PC-9 (cell line): ENCODE results near the gene USP28. TPM values are rescaled to one million over a fixed set of nuclear protein-coding genes. Genes with fewer than 3 reads are reported as not detected.

Experiments
- BruUV-seq: library from RNA; stranded (reverse); fragments of 400-500 nt; replicated peaks from 2 replicates; lab custom pipeline; 2021; lab: Mats Ljungman, UMichigan
- CTCF ChIA-PET: fragments of 300-600 bp; sonication (Branson Sonifier 250); formaldehyde crosslinking; loops from one replicate; lab custom pipeline; 2022; ENCODE audit warnings: antibody characterized with exemption; lab: Charles Lee
- POLR2A ChIA-PET: fragments of 300-600 bp; sonication (Branson Sonifier 250); formaldehyde crosslinking; loops from one replicate; lab custom pipeline; 2022; ENCODE audit warnings: antibody characterized with exemption; ENCODE audit not compliant: unreplicated experiment; lab: Charles Lee
- DNase-seq, 2 experiments: peaks; one replicate each; pipeline versions ENCODE4 v3.0.0 to v3.0.0-alpha.2; 2015 to 2022; ENCODE audit warnings: mixed read lengths in 1 of 2
- H2AFZ ChIP-seq: fragments of 200-600 bp; sonication (generic); 2 replicates; pipeline ENCODE4 v1.8.1; 2017; ENCODE audit warnings: antibody characterized with exemption
- H3F3A ChIP-seq: fragments of 200-600 bp; sonication (generic); 2 replicates; pipeline ENCODE4 v1.8.1; 2017; ENCODE audit warnings: antibody characterized with exemption, mild to moderate bottlenecking, low read depth; ENCODE audit not compliant: insufficient read depth
- H3K27ac ChIP-seq: fragments of 200-600 bp; sonication (generic); 2 replicates; pipeline ENCODE4 v1.6.1; 2016; ENCODE audit warnings: mixed run types
- H3K27me3 ChIP-seq: fragments of 200-600 bp; sonication (generic); 2 replicates; pipeline ENCODE4 v1.6.1; 2016; ENCODE audit warnings: low read depth, mixed run types; ENCODE audit not compliant: insufficient read depth
- H3K36me3 ChIP-seq: fragments of 200-600 bp; sonication (generic); 2 replicates; pipeline ENCODE4 v1.6.1; 2016; ENCODE audit warnings: low read depth, mixed run types
- H3K4me1 ChIP-seq: fragments of 200-600 bp; sonication (generic); replicated peaks from 2 replicates; pipeline ENCODE4 v1.6.1; 2016; ENCODE audit warnings: mixed run types; ENCODE audit not compliant: insufficient read depth
- H3K4me2 ChIP-seq: fragments of 200-600 bp; sonication (generic); 2 replicates; pipeline ENCODE4 v1.6.1; 2017; ENCODE audit warnings: mixed run types
- H3K4me3 ChIP-seq: fragments of 200-600 bp; sonication (generic); 2 replicates; pipeline ENCODE4 v1.6.1; 2016; ENCODE audit warnings: mixed run types
- H3K79me2 ChIP-seq: fragments of 200-600 bp; sonication (generic); 2 replicates; pipeline ENCODE4 v1.6.1; 2017; ENCODE audit warnings: low read depth, mixed run types
- H3K9me2 ChIP-seq: fragments of 200-600 bp; sonication (generic); 2 replicates; pipeline ENCODE4 v1.8.1; 2017; ENCODE audit warnings: mild to moderate bottlenecking; ENCODE audit not compliant: insufficient read depth
- H3K9me3 ChIP-seq: fragments of 200-600 bp; sonication (generic); 2 replicates; pipeline ENCODE4 v1.8.1; 2016; ENCODE audit warnings: low read depth; ENCODE audit not compliant: insufficient read depth
- H4K20me1 ChIP-seq: fragments of 200-600 bp; sonication (generic); 2 replicates; pipeline ENCODE4 v1.8.1; 2017; ENCODE audit not compliant: insufficient read depth
- EZH2 ChIP-seq: fragments of 200-600 bp; sonication (generic); IDR thresholded peaks from 2 replicates; pipeline ENCODE4 v1.8.0; 2017; ENCODE audit warnings: antibody characterized with exemption, low read depth
- intact Hi-C: fragments of 100-400 bp; cut with micrococcal nuclease; formaldehyde crosslinking; loops from one replicate; pipeline ENCODE4 v1.10.0; 2022; ENCODE audit not compliant: unreplicated experiment
- total RNA-seq: library from RNA; stranded (reverse); gene quantifications from 2 replicates; pipeline ENCODE4 v1.2.3, GENCODE V29; 2021
- TF ChIP-seq, protein P1 (sequence below): fragments of 200-600 bp; sonication (generic); conservative IDR thresholded peaks from 2 replicates; pipeline ENCODE4 v1.6.1; 2017; ENCODE audit warnings: mixed run types, antibody characterized with exemption, mild to moderate bottlenecking, moderate library complexity

The USP28 gene
- total RNA-seq, 1 experiment from 2014 or later = 38.1 TPM

DNA sequence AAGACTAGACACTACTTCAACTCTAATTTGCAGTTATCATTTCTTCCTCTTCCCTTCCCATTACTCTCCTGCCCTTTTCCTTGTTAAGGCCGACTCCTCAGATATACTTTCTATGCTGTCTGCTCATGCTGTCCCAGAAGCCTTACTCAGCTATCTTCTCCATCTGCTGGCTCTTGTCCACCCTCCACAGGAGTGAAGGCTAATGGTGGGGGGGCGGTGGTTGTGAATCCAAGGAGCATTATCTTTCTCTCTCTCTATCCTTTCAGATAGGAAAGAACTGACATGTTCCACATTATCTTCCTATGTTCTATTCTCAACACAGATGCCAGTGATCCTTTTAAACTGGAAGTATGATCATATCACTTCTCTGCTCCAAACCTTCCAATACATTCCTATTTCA lies 37.4 kb downstream of the USP28 start:
- DNase-seq = no peak
- Histone ChIP-seq H3K9me3 (no peaks in the 10 kb centered on the region), H3K27ac (no peak overlapping the region), H3K4me1 (no peaks in the 10 kb centered on the region), H3K36me3 (0 out of 2 replicates have a peak, but pooled peaks cover 4% of the 10 kb centered on the region), H3F3A (no peaks in the 10 kb centered on the region), H4K20me1 (no peaks in the 10 kb centered on the region), H3K27me3 (no peaks in the 10 kb centered on the region), H3K4me2 (no peak overlapping the region), H3K4me3 (no peak overlapping the region), H3K9me2 (no peaks in the 10 kb centered on the region), H2AFZ (no peak overlapping the region), H3K79me2 (no peaks in the 10 kb centered on the region)
- TF ChIP-seq, protein P1, sequence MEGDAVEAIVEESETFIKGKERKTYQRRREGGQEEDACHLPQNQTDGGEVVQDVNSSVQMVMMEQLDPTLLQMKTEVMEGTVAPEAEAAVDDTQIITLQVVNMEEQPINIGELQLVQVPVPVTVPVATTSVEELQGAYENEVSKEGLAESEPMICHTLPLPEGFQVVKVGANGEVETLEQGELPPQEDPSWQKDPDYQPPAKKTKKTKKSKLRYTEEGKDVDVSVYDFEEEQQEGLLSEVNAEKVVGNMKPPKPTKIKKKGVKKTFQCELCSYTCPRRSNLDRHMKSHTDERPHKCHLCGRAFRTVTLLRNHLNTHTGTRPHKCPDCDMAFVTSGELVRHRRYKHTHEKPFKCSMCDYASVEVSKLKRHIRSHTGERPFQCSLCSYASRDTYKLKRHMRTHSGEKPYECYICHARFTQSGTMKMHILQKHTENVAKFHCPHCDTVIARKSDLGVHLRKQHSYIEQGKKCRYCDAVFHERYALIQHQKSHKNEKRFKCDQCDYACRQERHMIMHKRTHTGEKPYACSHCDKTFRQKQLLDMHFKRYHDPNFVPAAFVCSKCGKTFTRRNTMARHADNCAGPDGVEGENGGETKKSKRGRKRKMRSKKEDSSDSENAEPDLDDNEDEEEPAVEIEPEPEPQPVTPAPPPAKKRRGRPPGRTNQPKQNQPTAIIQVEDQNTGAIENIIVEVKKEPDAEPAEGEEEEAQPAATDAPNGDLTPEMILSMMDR = no peak
- no peak for TF ChIP-seq EZH2
- intact Hi-C loops = no loop called here
- ChIA-PET POLR2A (no interaction called here), CTCF (no interaction called here)
- BruUV-seq = no TSS peak

DNA sequence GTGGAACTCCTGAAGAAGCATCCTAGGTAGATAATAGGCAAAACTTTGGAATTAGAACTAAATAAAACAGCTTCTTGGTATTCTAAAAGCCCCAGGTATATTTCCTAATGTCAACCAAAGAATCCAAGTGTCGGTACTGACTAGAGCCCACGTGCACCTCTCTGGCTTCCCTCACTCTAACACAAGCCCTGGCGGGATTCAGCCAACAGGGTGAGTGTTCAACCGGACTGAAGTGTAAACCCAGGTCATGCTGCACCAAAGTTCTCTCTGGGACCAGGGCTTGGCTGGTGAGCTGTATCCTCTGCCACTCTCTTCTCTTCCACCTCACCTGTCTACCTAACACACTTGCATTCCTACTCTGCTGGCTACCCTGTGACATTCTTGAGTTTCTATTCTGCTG lies 40.1 kb downstream of the USP28 start:
- Histone ChIP-seq H3K27ac (no peak overlapping the region), H3K4me2 (no peak overlapping the region), H3K9me2 (no peaks in the 10 kb centered on the region), H3K9me3 (no peaks in the 10 kb centered on the region), H2AFZ (no peak overlapping the region), H3K79me2 (no peaks in the 10 kb centered on the region), H3K4me3 (no peak overlapping the region), H3K4me1 (no peaks in the 10 kb centered on the region), H3F3A (no peaks in the 10 kb centered on the region), H3K36me3 (no peaks in the 10 kb centered on the region), H3K27me3 (no peaks in the 10 kb centered on the region), H4K20me1 (no peaks in the 10 kb centered on the region)
- no peak for DNase-seq
- intact Hi-C loops = no loop called here
- no peak for TF ChIP-seq EZH2
- TF ChIP-seq, protein P1 = no peak
- no TSS peak for BruUV-seq
- ChIA-PET CTCF (no interaction called here), POLR2A (no interaction called here)

DNA sequence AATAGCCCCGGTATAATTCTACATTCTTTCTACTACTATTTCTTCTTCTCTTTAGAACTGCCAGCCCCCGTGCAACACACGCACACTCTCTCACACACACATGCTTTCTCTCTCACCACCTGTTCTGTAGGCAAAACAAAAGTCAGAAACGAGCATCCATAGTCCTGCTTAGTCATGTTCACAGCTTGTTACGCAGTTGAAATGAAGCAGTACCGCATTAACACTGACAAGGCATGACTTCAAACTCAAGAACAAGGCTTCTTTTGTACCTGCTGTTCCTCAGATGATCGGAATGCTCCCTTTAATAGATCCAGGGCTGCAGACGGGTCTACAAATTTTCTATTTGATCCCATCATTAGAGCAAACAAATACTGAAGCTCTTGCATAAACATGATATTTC lies 42.2 kb downstream of the USP28 start:
- no peaks in the 10 kb centered on the region for H3F3A ChIP-seq
- BruUV-seq = no TSS peak
- H4K20me1 ChIP-seq = no peaks in the 10 kb centered on the region
- POLR2A ChIA-PET = no interaction called here
- H2AFZ ChIP-seq = no peak overlapping the region
- TF ChIP-seq, protein P1 = no peak
- TF ChIP-seq EZH2 = no peak
- no peaks in the 10 kb centered on the region for H3K9me3 ChIP-seq
- no peaks in the 10 kb centered on the region for H3K79me2 ChIP-seq
- H3K4me1 ChIP-seq = no peaks in the 10 kb centered on the region
- no peak overlapping the region for H3K4me3 ChIP-seq
- no peaks in the 10 kb centered on the region for H3K27me3 ChIP-seq
- H3K27ac ChIP-seq = no peak overlapping the region
- intact Hi-C loops = no loop called here
- CTCF ChIA-PET = no interaction called here
- no peaks in the 10 kb centered on the region for H3K36me3 ChIP-seq
- no peak overlapping the region for H3K4me2 ChIP-seq
- DNase-seq = no peak
- H3K9me2 ChIP-seq = no peaks in the 10 kb centered on the region
